HEK293 (cell line): ENCODE measurements around the gene LMCD1.

Experiments
- FEZF1 ChIP-seq: fragments of 450-650 bp; formaldehyde crosslinking; IDR thresholded peaks from 2 replicates; pipeline ENCODE4 v1.5.1; 2016; ENCODE audit warnings: missing biosample characterization, missing genetic modification characterization
- GFI1B ChIP-seq: fragments of 450-650 bp; formaldehyde crosslinking; IDR thresholded peaks from 2 replicates; pipeline ENCODE4 v1.5.1; 2016; ENCODE audit warnings: missing biosample characterization, missing genetic modification characterization
- GLI2 ChIP-seq: fragments of 450-650 bp; formaldehyde crosslinking; IDR thresholded peaks from 2 replicates; pipeline ENCODE4; 2017; ENCODE audit warnings: missing biosample characterization, missing genetic modification characterization, low read depth, borderline replicate concordance
- GLI4 ChIP-seq: fragments of 450-650 bp; formaldehyde crosslinking; IDR thresholded peaks from 2 replicates; pipeline ENCODE4 v1.5.1; 2016; ENCODE audit warnings: missing biosample characterization, missing genetic modification characterization
- GLIS1 ChIP-seq: fragments of 450-650 bp; formaldehyde crosslinking; IDR thresholded peaks from 2 replicates; pipeline ENCODE4 v1.5.1; 2016; ENCODE audit warnings: missing biosample characterization, missing genetic modification characterization
- GLIS2 ChIP-seq: fragments of 450-650 bp; formaldehyde crosslinking; IDR thresholded peaks from 2 replicates; pipeline ENCODE4 v1.5.1; 2016; ENCODE audit warnings: missing biosample characterization, missing genetic modification characterization
- HOXD13 ChIP-seq: sonication (generic); formaldehyde crosslinking; IDR thresholded peaks from 2 replicates; pipeline ENCODE4 v1.8.0; 2022; ENCODE audit warnings: missing genetic modification reagents, borderline replicate concordance
- IKZF3 ChIP-seq: fragments of 450-650 bp; IDR thresholded peaks from 2 replicates; pipeline ENCODE4 v1.5.0; 2018; ENCODE audit warnings: missing biosample characterization, mild to moderate bottlenecking, missing genetic modification characterization, moderate library complexity
- KLF9 ChIP-seq: fragments of 450-650 bp; formaldehyde crosslinking; IDR thresholded peaks from 2 replicates; pipeline ENCODE4 v1.5.1; 2016; ENCODE audit warnings: missing biosample characterization, missing genetic modification characterization, low read depth
- MZF1 ChIP-seq: fragments of 450-650 bp; formaldehyde crosslinking; IDR thresholded peaks from 2 replicates; pipeline ENCODE4 v1.5.1; 2017; ENCODE audit warnings: missing biosample characterization, missing genetic modification characterization, borderline replicate concordance
- OSR2 ChIP-seq: fragments of 450-650 bp; formaldehyde crosslinking; IDR thresholded peaks from 2 replicates; pipeline ENCODE4 v1.5.1; 2016; ENCODE audit warnings: missing biosample characterization, missing genetic modification characterization
- PRDM4 ChIP-seq: fragments of 450-650 bp; formaldehyde crosslinking; IDR thresholded peaks from 2 replicates; pipeline ENCODE4 v1.5.1; 2017; ENCODE audit warnings: missing biosample characterization, missing genetic modification characterization
- TCF7L2 ChIP-seq: IDR thresholded peaks from 2 replicates; pipeline ENCODE4 v1.6.1; 2011; ENCODE audit warnings: low read depth, mild to moderate bottlenecking, inconsistent platforms, low read length, moderate library complexity, borderline replicate concordance
- ZBTB48 ChIP-seq: fragments of 450-650 bp; formaldehyde crosslinking; IDR thresholded peaks from 2 replicates; pipeline ENCODE4 v1.5.1; 2016; ENCODE audit warnings: missing biosample characterization, missing genetic modification characterization
- ZNF138 ChIP-seq: fragments of 450-650 bp; formaldehyde crosslinking; IDR thresholded peaks from 2 replicates; pipeline ENCODE4 v1.5.1; 2016; ENCODE audit warnings: missing biosample characterization, missing genetic modification characterization, borderline replicate concordance
- ZNF18 ChIP-seq: fragments of 450-650 bp; formaldehyde crosslinking; IDR thresholded peaks from 2 replicates; pipeline ENCODE4 v1.5.1; 2016; ENCODE audit warnings: missing biosample characterization, missing genetic modification characterization
- ZNF184 ChIP-seq: fragments of 450-650 bp; IDR thresholded peaks from 2 replicates; pipeline ENCODE4 v1.5.1; 2018; ENCODE audit warnings: missing biosample characterization, mild to moderate bottlenecking, missing genetic modification characterization
- ZNF223 ChIP-seq: fragments of 450-650 bp; formaldehyde crosslinking; IDR thresholded peaks from 2 replicates; pipeline ENCODE4 v1.5.1; 2016; ENCODE audit warnings: missing biosample characterization, missing genetic modification characterization
- ZNF24 ChIP-seq: fragments of 450-650 bp; formaldehyde crosslinking; IDR thresholded peaks from 2 replicates; pipeline ENCODE4 v1.5.1; 2016; ENCODE audit warnings: missing biosample characterization, missing genetic modification characterization
- ZNF266 ChIP-seq: fragments of 450-650 bp; formaldehyde crosslinking; IDR thresholded peaks from 2 replicates; pipeline ENCODE4 v1.5.1; 2016; ENCODE audit warnings: missing biosample characterization, missing genetic modification characterization, low read depth
- ZNF302 ChIP-seq: fragments of 450-650 bp; formaldehyde crosslinking; IDR thresholded peaks from 2 replicates; pipeline ENCODE4 v1.5.1; 2016; ENCODE audit warnings: missing biosample characterization, missing genetic modification characterization, low read depth
- ZNF416 ChIP-seq: fragments of 450-650 bp; formaldehyde crosslinking; IDR thresholded peaks from 2 replicates; pipeline ENCODE4 v1.5.1; 2016; ENCODE audit warnings: missing biosample characterization, missing genetic modification characterization
- ZNF426 ChIP-seq: fragments of 450-650 bp; formaldehyde crosslinking; IDR thresholded peaks from 2 replicates; pipeline ENCODE4 v1.5.1; 2017; ENCODE audit warnings: missing biosample characterization, missing genetic modification characterization, mild to moderate bottlenecking, inconsistent platforms, moderate library complexity
- ZNF521 ChIP-seq: fragments of 450-650 bp; formaldehyde crosslinking; IDR thresholded peaks from 2 replicates; pipeline ENCODE4 v1.5.1; 2017; ENCODE audit warnings: missing biosample characterization, mild to moderate bottlenecking, missing genetic modification characterization
- ZNF600 ChIP-seq: fragments of 450-650 bp; formaldehyde crosslinking; IDR thresholded peaks from 2 replicates; pipeline ENCODE4 v1.5.1; 2016; ENCODE audit warnings: missing biosample characterization, missing genetic modification characterization
- ZNF623 ChIP-seq: fragments of 450-650 bp; formaldehyde crosslinking; IDR thresholded peaks from 2 replicates; pipeline ENCODE4 v1.5.1; 2016; ENCODE audit warnings: missing biosample characterization, missing genetic modification characterization
- ZNF629 ChIP-seq: fragments of 450-650 bp; formaldehyde crosslinking; IDR thresholded peaks from 2 replicates; pipeline ENCODE4 v1.5.1; 2017; ENCODE audit warnings: missing biosample characterization, missing genetic modification characterization
- ZNF843 ChIP-seq: fragments of 450-650 bp; formaldehyde crosslinking; IDR thresholded peaks from 2 replicates; pipeline ENCODE4 v1.5.1; 2016; ENCODE audit warnings: missing biosample characterization, missing genetic modification characterization
- ZSCAN30 ChIP-seq: fragments of 450-650 bp; IDR thresholded peaks from 2 replicates; pipeline ENCODE4 v1.5.1; 2018; ENCODE audit warnings: missing biosample characterization, mild to moderate bottlenecking, missing genetic modification characterization, moderate library complexity
- ZXDB ChIP-seq: fragments of 450-650 bp; formaldehyde crosslinking; IDR thresholded peaks from 2 replicates; pipeline ENCODE4 v1.5.1; 2016; ENCODE audit warnings: missing biosample characterization, missing genetic modification characterization
- TF ChIP-seq, protein P1 (sequence below): fragments of 450-650 bp; formaldehyde crosslinking; IDR thresholded peaks from 2 replicates; pipeline ENCODE4 v1.5.1; 2016; ENCODE audit warnings: missing biosample characterization, missing genetic modification characterization
- TF ChIP-seq, protein P2 (sequence below): fragments of 450-650 bp; formaldehyde crosslinking; IDR thresholded peaks from 2 replicates; pipeline ENCODE4 v1.5.1; 2016; ENCODE audit warnings: missing biosample characterization, missing genetic modification characterization
- TF ChIP-seq, protein P3 (sequence below): fragments of 450-650 bp; formaldehyde crosslinking; IDR thresholded peaks from 2 replicates; pipeline ENCODE4 v1.5.1; 2017; ENCODE audit warnings: missing biosample characterization, missing genetic modification characterization

Gene LMCD1

GRCh38 chr3:8503871-8504610, 2.4 kb downstream of the LMCD1 start (continued):
- TF ChIP-seq ZNF521 (tag by site-specific recombination): no peak
- TF ChIP-seq PRDM4 (tag by site-specific recombination): peak; percentile 56; the same call in 1 of the 2 replicates
- no peak for TF ChIP-seq ZNF623 (tag by site-specific recombination)
- no peak for TF ChIP-seq GLIS2 (tag by site-specific recombination)
- TF ChIP-seq ZNF266 (tag by site-specific recombination): no peak
- peak; percentile 20; the same call in 1 of the 2 replicates for TF ChIP-seq ZNF18 (tag by site-specific recombination)
- peak; percentile 60; the same call in 1 of the 2 replicates for TF ChIP-seq TCF7L2
- TF ChIP-seq, protein P1, sequence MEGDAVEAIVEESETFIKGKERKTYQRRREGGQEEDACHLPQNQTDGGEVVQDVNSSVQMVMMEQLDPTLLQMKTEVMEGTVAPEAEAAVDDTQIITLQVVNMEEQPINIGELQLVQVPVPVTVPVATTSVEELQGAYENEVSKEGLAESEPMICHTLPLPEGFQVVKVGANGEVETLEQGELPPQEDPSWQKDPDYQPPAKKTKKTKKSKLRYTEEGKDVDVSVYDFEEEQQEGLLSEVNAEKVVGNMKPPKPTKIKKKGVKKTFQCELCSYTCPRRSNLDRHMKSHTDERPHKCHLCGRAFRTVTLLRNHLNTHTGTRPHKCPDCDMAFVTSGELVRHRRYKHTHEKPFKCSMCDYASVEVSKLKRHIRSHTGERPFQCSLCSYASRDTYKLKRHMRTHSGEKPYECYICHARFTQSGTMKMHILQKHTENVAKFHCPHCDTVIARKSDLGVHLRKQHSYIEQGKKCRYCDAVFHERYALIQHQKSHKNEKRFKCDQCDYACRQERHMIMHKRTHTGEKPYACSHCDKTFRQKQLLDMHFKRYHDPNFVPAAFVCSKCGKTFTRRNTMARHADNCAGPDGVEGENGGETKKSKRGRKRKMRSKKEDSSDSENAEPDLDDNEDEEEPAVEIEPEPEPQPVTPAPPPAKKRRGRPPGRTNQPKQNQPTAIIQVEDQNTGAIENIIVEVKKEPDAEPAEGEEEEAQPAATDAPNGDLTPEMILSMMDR (tag by site-specific recombination): no peak
- peak; percentile 53; the same call in 1 of the 2 replicates for TF ChIP-seq ZNF600 (tag by site-specific recombination)
- TF ChIP-seq IKZF3 (tag by site-specific recombination): peak; percentile 48
- TF ChIP-seq GLI4 (tag by site-specific recombination): no peak
- TF ChIP-seq GLIS1 (tag by site-specific recombination): peak; percentile 96
- peak; percentile 87 for TF ChIP-seq GFI1B (tag by site-specific recombination)
- TF ChIP-seq ZNF223 (tag by site-specific recombination): no peak
- peak; percentile 79 for TF ChIP-seq FEZF1 (tag by site-specific recombination)
- no peak for TF ChIP-seq ZNF416
- TF ChIP-seq ZNF843 (tag by site-specific recombination): peak; percentile 87
- no peak for TF ChIP-seq ZNF426 (tag by site-specific recombination)
- TF ChIP-seq MZF1 (tag by site-specific recombination): peak; percentile 59
- TF ChIP-seq ZNF302 (tag by site-specific recombination): no peak
- peak; percentile 69 for TF ChIP-seq ZNF629 (tag by site-specific recombination)
- peak; percentile 7 for TF ChIP-seq GLI2
- peak; percentile 69 for TF ChIP-seq ZSCAN30 (tag by site-specific recombination)
- TF ChIP-seq ZXDB: peak; percentile 88
- TF ChIP-seq ZBTB48 (tag by site-specific recombination): no peak
- TF ChIP-seq ZNF24: no peak
- TF ChIP-seq HOXD13: no peak
- peak; percentile 89 for TF ChIP-seq OSR2
- TF ChIP-seq, protein P2, sequence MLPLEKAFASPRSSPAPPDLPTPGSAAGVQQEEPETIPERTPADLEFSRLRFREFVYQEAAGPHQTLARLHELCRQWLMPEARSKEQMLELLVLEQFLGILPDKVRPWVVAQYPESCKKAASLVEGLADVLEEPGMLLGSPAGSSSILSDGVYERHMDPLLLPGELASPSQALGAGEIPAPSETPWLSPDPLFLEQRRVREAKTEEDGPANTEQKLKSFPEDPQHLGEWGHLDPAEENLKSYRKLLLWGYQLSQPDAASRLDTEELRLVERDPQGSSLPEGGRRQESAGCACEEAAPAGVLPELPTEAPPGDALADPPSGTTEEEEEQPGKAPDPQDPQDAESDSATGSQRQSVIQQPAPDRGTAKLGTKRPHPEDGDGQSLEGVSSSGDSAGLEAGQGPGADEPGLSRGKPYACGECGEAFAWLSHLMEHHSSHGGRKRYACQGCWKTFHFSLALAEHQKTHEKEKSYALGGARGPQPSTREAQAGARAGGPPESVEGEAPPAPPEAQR (tag by site-specific recombination): no peak
- TF ChIP-seq, protein P3, sequence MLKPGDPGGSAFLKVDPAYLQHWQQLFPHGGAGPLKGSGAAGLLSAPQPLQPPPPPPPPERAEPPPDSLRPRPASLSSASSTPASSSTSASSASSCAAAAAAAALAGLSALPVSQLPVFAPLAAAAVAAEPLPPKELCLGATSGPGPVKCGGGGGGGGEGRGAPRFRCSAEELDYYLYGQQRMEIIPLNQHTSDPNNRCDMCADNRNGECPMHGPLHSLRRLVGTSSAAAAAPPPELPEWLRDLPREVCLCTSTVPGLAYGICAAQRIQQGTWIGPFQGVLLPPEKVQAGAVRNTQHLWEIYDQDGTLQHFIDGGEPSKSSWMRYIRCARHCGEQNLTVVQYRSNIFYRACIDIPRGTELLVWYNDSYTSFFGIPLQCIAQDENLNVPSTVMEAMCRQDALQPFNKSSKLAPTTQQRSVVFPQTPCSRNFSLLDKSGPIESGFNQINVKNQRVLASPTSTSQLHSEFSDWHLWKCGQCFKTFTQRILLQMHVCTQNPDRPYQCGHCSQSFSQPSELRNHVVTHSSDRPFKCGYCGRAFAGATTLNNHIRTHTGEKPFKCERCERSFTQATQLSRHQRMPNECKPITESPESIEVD (tag by site-specific recombination): peak; percentile 82
- no peak for TF ChIP-seq ZNF138
- 0 out of 2 replicates have a peak, but pooled peaks have one; percentile 44 for TF ChIP-seq ZNF184 (tag by site-specific recombination)
- TF ChIP-seq KLF9 (tag by site-specific recombination): no peak
